Measurements from ENCODE around the gene DIRAS3.

The DIRAS3 gene

GRCh38 chr1:68028566-68028965 is 21.9 kb downstream of the DIRAS3 start:
- no peak for TF ChIP-seq CTCF (IDR thresholded peaks at IDR 0.05; ENCODE audit: poor library complexity, severe bottlenecking)
- ATAC-seq (ENCODE audit: low read depth), result no peak
- H3K4me3 ChIP-seq (ENCODE audit: severe bottlenecking), result no peak overlapping the region
- no peaks in the 10 kb centered on the region for H3K9me3 ChIP-seq (ENCODE audit: severe bottlenecking)
- H3K36me3 ChIP-seq (ENCODE audit: low read depth), result no peaks in the 10 kb centered on the region
- H3K27ac ChIP-seq (ENCODE audit: poor library complexity, severe bottlenecking), result no peak overlapping the region
- no peaks in the 10 kb centered on the region for H3K4me1 ChIP-seq (ENCODE audit: insufficient read depth, poor library complexity, severe bottlenecking)
- no peaks in the 10 kb centered on the region for H3K27me3 ChIP-seq (ENCODE audit: insufficient read depth, poor library complexity, severe bottlenecking)
- no peak for DNase-seq (ENCODE audit: low spot score)

GRCh38 chr1:68024635-68025338 is 25.6 kb downstream of the DIRAS3 start:
- no peak for ATAC-seq (ENCODE audit: low read depth)
- H3K36me3 ChIP-seq (ENCODE audit: low read depth), result no peaks in the 10 kb centered on the region

GRCh38 chr1:68016381-68016780 is 34.0 kb downstream of the DIRAS3 start:
- Histone ChIP-seq H3K36me3 (ENCODE audit: low read depth) (no peaks in the 10 kb centered on the region), H3K9me3 (ENCODE audit: severe bottlenecking) (no peaks in the 10 kb centered on the region), H3K4me1 (ENCODE audit: insufficient read depth, poor library complexity, severe bottlenecking) (no peaks in the 10 kb centered on the region), H3K27ac (ENCODE audit: poor library complexity, severe bottlenecking) (no peak overlapping the region), H3K27me3 (ENCODE audit: insufficient read depth, poor library complexity, severe bottlenecking) (no peaks in the 10 kb centered on the region), H3K4me3 (ENCODE audit: severe bottlenecking) (no peak overlapping the region)
- ATAC-seq (ENCODE audit: low read depth) (no peak), DNase-seq (ENCODE audit: low spot score) (no peak)
- TF ChIP-seq CTCF (IDR thresholded peaks at IDR 0.05; ENCODE audit: poor library complexity, severe bottlenecking), result no peak

More at GRCh38 chr1:68024635-68025338, 25.6 kb downstream of the DIRAS3 start:
- Histone ChIP-seq H3K4me3 (ENCODE audit: severe bottlenecking) (no peak overlapping the region), H3K27ac (ENCODE audit: poor library complexity, severe bottlenecking) (no peak overlapping the region), H3K9me3 (ENCODE audit: severe bottlenecking) (no peaks in the 10 kb centered on the region), H3K27me3 (ENCODE audit: insufficient read depth, poor library complexity, severe bottlenecking) (no peaks in the 10 kb centered on the region), H3K4me1 (ENCODE audit: insufficient read depth, poor library complexity, severe bottlenecking) (no peaks in the 10 kb centered on the region)
- DNase-seq (ENCODE audit: low spot score), result no peak
- no peak for TF ChIP-seq CTCF (IDR thresholded peaks at IDR 0.05; ENCODE audit: poor library complexity, severe bottlenecking)

- no peak for TF ChIP-seq CTCF (IDR thresholded peaks at IDR 0.05; ENCODE audit: poor library complexity, severe bottlenecking)
- Histone ChIP-seq H3K27ac (ENCODE audit: poor library complexity, severe bottlenecking) (no peak overlapping the region), H3K36me3 (ENCODE audit: low read depth) (no peaks in the 10 kb centered on the region), H3K27me3 (ENCODE audit: insufficient read depth, poor library complexity, severe bottlenecking) (no peaks in the 10 kb centered on the region), H3K9me3 (ENCODE audit: severe bottlenecking) (no peaks in the 10 kb centered on the region), H3K4me3 (ENCODE audit: severe bottlenecking) (no peak overlapping the region), H3K4me1 (ENCODE audit: insufficient read depth, poor library complexity, severe bottlenecking) (no peaks in the 10 kb centered on the region)
- DNase-seq (ENCODE audit: low spot score), result no peak
- ATAC-seq (ENCODE audit: low read depth), result no peak
Measured at GRCh38 chr1:68015971-68016370, 34.5 kb downstream of the DIRAS3 start.

GRCh38 chr1:68015369-68015768 is 35.1 kb downstream of the DIRAS3 start:
- Histone ChIP-seq H3K27me3 (ENCODE audit: insufficient read depth, poor library complexity, severe bottlenecking) (no peaks in the 10 kb centered on the region), H3K4me3 (ENCODE audit: severe bottlenecking) (no peak overlapping the region), H3K27ac (ENCODE audit: poor library complexity, severe bottlenecking) (no peak overlapping the region), H3K4me1 (ENCODE audit: insufficient read depth, poor library complexity, severe bottlenecking) (no peaks in the 10 kb centered on the region), H3K9me3 (ENCODE audit: severe bottlenecking) (no peaks in the 10 kb centered on the region), H3K36me3 (ENCODE audit: low read depth) (no peaks in the 10 kb centered on the region)
- TF ChIP-seq CTCF (IDR thresholded peaks at IDR 0.05; ENCODE audit: poor library complexity, severe bottlenecking), result no peak
- no peak for ATAC-seq (ENCODE audit: low read depth)
- no peak for DNase-seq (ENCODE audit: low spot score)

Measured in RWPE2 (cell line).